ENCODE measurements around the gene MDM1. TPM values are rescaled to one million over a fixed set of nuclear protein-coding genes. Genes with fewer than 3 reads are reported as not detected.

Gene MDM1
- total RNA-seq, 2 experiments from 2014 or later, result 26.2 to 30.8 TPM

DNA sequence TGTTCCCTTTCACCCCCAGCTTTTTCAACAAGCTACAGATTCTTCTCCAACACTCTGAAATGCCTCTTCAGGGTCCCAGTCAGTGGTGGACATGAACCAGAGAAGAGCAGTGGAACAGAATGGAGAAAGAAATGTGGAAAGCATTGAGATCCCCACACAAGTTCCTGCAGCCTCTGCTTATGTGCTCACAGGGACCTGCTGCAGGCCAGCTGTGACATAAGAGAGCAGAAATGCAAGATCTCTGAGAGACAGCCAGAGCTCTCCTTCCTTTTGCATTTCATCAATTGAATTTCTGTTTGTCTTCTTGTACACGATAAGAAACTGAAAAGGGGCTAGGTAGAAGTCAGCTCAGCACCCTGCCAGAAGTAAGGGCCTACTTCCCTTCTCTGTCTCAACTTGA, 6.2 kb downstream of the MDM1 start:
- Histone ChIP-seq H3K9me3 (ENCODE audit: low read length) (no peaks in the 10 kb centered on the region), H3K27ac (ENCODE audit: low read depth, low read length, poor library complexity, severe bottlenecking) (no peak overlapping the region), H4K20me1 (ENCODE audit: insufficient read depth, low read length) (no peaks in the 10 kb centered on the region), H3K4me1 (ENCODE audit: insufficient read depth, low read length, poor library complexity, severe bottlenecking) (peaks cover 7% of the 10 kb centered on the region), H3K4me2 (ENCODE audit: low read length) (no peak overlapping the region), H3K79me2 (ENCODE audit: insufficient read depth, low read depth, low read length) (peaks cover 3% of the 10 kb centered on the region; the same call in 1 of the 2 replicates), H3K9me2 (ENCODE audit: insufficient read depth, low read length) (no peaks in the 10 kb centered on the region), H2AFZ (ENCODE audit: low read length) (no peak overlapping the region), H3K36me3 (ENCODE audit: insufficient read depth, low read length) (peaks cover 48% of the 10 kb centered on the region), H3K4me3 (ENCODE audit: low read depth, low read length, poor library complexity, severe bottlenecking) (no peak overlapping the region)
- DNase-seq (ENCODE audit: low spot score), result no peak
- CTCF ChIA-PET (ENCODE audit: unreplicated experiment), result no interaction called here
- TF ChIP-seq, protein P1, sequence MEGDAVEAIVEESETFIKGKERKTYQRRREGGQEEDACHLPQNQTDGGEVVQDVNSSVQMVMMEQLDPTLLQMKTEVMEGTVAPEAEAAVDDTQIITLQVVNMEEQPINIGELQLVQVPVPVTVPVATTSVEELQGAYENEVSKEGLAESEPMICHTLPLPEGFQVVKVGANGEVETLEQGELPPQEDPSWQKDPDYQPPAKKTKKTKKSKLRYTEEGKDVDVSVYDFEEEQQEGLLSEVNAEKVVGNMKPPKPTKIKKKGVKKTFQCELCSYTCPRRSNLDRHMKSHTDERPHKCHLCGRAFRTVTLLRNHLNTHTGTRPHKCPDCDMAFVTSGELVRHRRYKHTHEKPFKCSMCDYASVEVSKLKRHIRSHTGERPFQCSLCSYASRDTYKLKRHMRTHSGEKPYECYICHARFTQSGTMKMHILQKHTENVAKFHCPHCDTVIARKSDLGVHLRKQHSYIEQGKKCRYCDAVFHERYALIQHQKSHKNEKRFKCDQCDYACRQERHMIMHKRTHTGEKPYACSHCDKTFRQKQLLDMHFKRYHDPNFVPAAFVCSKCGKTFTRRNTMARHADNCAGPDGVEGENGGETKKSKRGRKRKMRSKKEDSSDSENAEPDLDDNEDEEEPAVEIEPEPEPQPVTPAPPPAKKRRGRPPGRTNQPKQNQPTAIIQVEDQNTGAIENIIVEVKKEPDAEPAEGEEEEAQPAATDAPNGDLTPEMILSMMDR (conservative IDR thresholded peaks at IDR 0.05; ENCODE audit: low read length), result no peak
- TF ChIP-seq EZH2phosphoT487 (IDR thresholded peaks at IDR 0.05; ENCODE audit: borderline replicate concordance, low read depth, low read length), result no peak
- POLR2A ChIA-PET, result interaction anchor here (0.6 kb wide), 1 partner anchor 544 kb away, joined by 3 read pairs; no protein-coding TSS in a partner anchor
- no TSS peak for BruUV-seq (replicated peaks)
- intact Hi-C loops (cut with micrococcal nuclease; ENCODE audit: unreplicated experiment), result no loop called here

DNA sequence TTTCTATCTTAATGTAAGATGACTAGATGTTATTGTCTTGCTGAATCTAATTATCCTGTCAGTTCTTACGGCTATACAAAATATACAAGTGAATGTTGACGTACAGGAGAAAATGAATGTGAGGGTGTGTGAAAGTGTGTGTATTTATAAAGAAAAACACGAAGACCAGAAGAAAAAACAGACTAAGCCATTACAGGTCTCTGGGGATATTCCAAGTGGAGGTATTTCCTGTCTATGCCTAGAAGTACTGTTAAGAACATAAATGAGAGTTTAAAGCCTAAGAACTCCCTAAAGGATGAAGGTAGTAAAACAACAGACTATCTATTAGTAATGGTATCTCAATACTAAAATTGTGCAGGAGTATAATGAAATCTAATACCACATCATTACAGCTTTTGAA, 7.6 kb downstream of the MDM1 start:
- H3K4me3 ChIP-seq (ENCODE audit: low read depth, low read length, poor library complexity, severe bottlenecking), result no peak overlapping the region
- CTCF ChIA-PET (ENCODE audit: unreplicated experiment), result no interaction called here
- no peak for DNase-seq (ENCODE audit: low spot score)
- no peaks in the 10 kb centered on the region for H3K79me2 ChIP-seq (ENCODE audit: insufficient read depth, low read depth, low read length)
- POLR2A ChIA-PET, result interaction anchor here (0.7 kb wide), 1 partner anchor 553 kb away, joined by 3 read pairs; no protein-coding TSS in a partner anchor
- no peaks in the 10 kb centered on the region for H3K4me1 ChIP-seq (ENCODE audit: insufficient read depth, low read length, poor library complexity, severe bottlenecking)
- H2AFZ ChIP-seq (ENCODE audit: low read length), result no peak overlapping the region
- intact Hi-C loops (cut with micrococcal nuclease; ENCODE audit: unreplicated experiment), result no loop called here
- H3K9me2 ChIP-seq (ENCODE audit: insufficient read depth, low read length), result no peaks in the 10 kb centered on the region
- peaks cover 40% of the 10 kb centered on the region; the same call in 1 of the 2 replicates for H3K36me3 ChIP-seq (ENCODE audit: insufficient read depth, low read length)
- no peaks in the 10 kb centered on the region for H4K20me1 ChIP-seq (ENCODE audit: insufficient read depth, low read length)
- no peaks in the 10 kb centered on the region for H3K9me3 ChIP-seq (ENCODE audit: low read length)
- TF ChIP-seq, protein P1 (conservative IDR thresholded peaks at IDR 0.05; ENCODE audit: low read length), result no peak
- no peak for TF ChIP-seq EZH2phosphoT487 (IDR thresholded peaks at IDR 0.05; ENCODE audit: borderline replicate concordance, low read depth, low read length)
- no TSS peak for BruUV-seq (replicated peaks)
- no peak overlapping the region for H3K4me2 ChIP-seq (ENCODE audit: low read length)
- no peak overlapping the region for H3K27ac ChIP-seq (ENCODE audit: low read depth, low read length, poor library complexity, severe bottlenecking)

DNA sequence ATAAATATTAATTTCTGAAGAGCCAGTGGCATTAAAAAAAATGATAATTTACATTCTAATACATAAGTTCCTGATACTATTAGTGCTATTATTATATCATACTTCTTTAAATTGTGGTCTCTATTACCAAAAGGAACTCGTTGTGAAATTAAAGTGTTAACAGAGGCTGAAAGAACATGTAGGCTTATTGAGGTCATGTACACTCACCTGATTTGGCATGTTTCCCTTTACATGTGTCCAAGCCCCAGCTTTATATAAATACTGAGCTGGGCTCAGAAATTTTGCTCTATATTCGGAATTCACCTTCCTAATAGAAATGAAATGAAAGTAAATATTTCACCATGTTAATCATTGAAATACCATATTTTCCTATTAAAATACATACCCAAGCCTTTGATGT, 11.0 kb downstream of the MDM1 start:
- TF ChIP-seq EZH2phosphoT487 (IDR thresholded peaks at IDR 0.05; ENCODE audit: borderline replicate concordance, low read depth, low read length), result no peak
- TF ChIP-seq, protein P1 (conservative IDR thresholded peaks at IDR 0.05; ENCODE audit: low read length), result no peak
- no TSS peak for BruUV-seq (replicated peaks)

More for the DNA sequence above, 11.0 kb downstream of the MDM1 start:
- Histone ChIP-seq H3K27ac (ENCODE audit: low read depth, low read length, poor library complexity, severe bottlenecking) (no peak overlapping the region), H3K4me2 (ENCODE audit: low read length) (no peak overlapping the region), H3K79me2 (ENCODE audit: insufficient read depth, low read depth, low read length) (no peaks in the 10 kb centered on the region), H4K20me1 (ENCODE audit: insufficient read depth, low read length) (no peaks in the 10 kb centered on the region), H3K4me3 (ENCODE audit: low read depth, low read length, poor library complexity, severe bottlenecking) (no peak overlapping the region), H3K9me2 (ENCODE audit: insufficient read depth, low read length) (no peaks in the 10 kb centered on the region), H3K9me3 (ENCODE audit: low read length) (no peaks in the 10 kb centered on the region), H2AFZ (ENCODE audit: low read length) (no peak overlapping the region), H3K36me3 (ENCODE audit: insufficient read depth, low read length) (peaks cover 25% of the 10 kb centered on the region; the same call in 1 of the 2 replicates), H3K4me1 (ENCODE audit: insufficient read depth, low read length, poor library complexity, severe bottlenecking) (no peaks in the 10 kb centered on the region)
- ChIA-PET POLR2A (interaction anchor here (0.5 to 2.6 kb wide), 8 partner anchors 10 to 1034 kb away, joined by 3 to 11 read pairs (median 4); no protein-coding TSS in a partner anchor), CTCF (ENCODE audit: unreplicated experiment) (interaction anchor here (0.7 kb wide), 1 partner anchor 11 kb away, joined by 3 read pairs; no protein-coding TSS in a partner anchor)
- intact Hi-C loops (cut with micrococcal nuclease; ENCODE audit: unreplicated experiment), result no loop called here
- DNase-seq (ENCODE audit: low spot score), result no peak
